Ishikawa (cell line): Measurements from ENCODE around the gene TSPAN18.

Experiments used
- CEBPB ChIP-seq: IDR thresholded peaks from 2 replicates; pipeline ENCODE4 v1.6.1; 2012
- CREB1 ChIP-seq: IDR thresholded peaks from 2 replicates; pipeline ENCODE4 v1.6.1; 2012; ENCODE audit warnings: low read depth
- EGR1 ChIP-seq: IDR thresholded peaks from 2 replicates; pipeline ENCODE4 v1.6.1; 2012
- EP300 ChIP-seq: IDR thresholded peaks from 2 replicates; pipeline ENCODE4 v1.6.1; 2012; ENCODE audit warnings: borderline replicate concordance
- FOXM1 ChIP-seq: IDR thresholded peaks from 2 replicates; pipeline ENCODE4 v1.6.1; 2012; ENCODE audit warnings: low read depth, borderline replicate concordance
- NFIC ChIP-seq: IDR thresholded peaks from 2 replicates; pipeline ENCODE4 v1.6.1; 2012
- RAD21 ChIP-seq: IDR thresholded peaks from 2 replicates; pipeline ENCODE4 v1.6.1; 2012; ENCODE audit warnings: low read depth
- TAF1 ChIP-seq: IDR thresholded peaks from 2 replicates; pipeline ENCODE4 v1.6.1; 2012; ENCODE audit warnings: low read depth, mild to moderate bottlenecking
- TCF12 ChIP-seq: IDR thresholded peaks from 2 replicates; pipeline ENCODE4 v1.6.1; 2012; ENCODE audit warnings: low read depth
- TEAD4 ChIP-seq: IDR thresholded peaks from 2 replicates; pipeline ENCODE4 v1.6.1; 2012
- USF1 ChIP-seq: IDR thresholded peaks from 2 replicates; pipeline ENCODE4 v1.6.1; 2012
- YY1 ChIP-seq: IDR thresholded peaks from 2 replicates; pipeline ENCODE4 v1.6.1; 2012; ENCODE audit warnings: low read depth
- TF ChIP-seq, protein P1 (sequence below): IDR thresholded peaks from 2 replicates; pipeline ENCODE4 v1.6.1; 2012
- TF ChIP-seq, protein P2 (sequence below): IDR thresholded peaks from 2 replicates; pipeline ENCODE4 v1.6.1; 2012; ENCODE audit warnings: low read depth, mild to moderate bottlenecking

DNA sequence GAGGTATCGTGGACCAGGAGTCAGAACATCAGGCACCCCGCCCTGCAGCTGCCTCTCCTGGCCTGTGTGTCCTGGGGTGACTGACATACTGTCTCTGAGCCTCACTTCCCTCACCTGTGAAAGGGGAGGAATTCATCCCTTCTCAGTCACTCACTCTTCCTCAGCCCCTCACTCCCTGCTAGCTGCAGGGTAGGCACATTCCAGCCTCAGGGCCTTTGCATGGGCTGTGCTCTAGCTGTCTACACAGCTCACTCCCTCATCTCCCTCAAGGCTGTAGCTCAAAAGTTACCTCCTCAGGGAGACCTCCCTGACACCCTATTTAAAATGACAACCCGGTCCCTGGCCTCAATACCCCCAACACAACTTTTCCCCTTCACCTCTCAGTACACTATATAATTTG, 221.4 kb downstream of the TSPAN18 start:
- TF ChIP-seq NFIC (no peak), CREB1 (no peak), TAF1 (no peak), RAD21 (no peak), CEBPB (no peak), EP300 (no peak), EGR1 (no peak), FOXM1 (no peak), TEAD4 (no peak), USF1 (no peak), TCF12 (no peak), YY1 (no peak)
- TF ChIP-seq, protein P1, sequence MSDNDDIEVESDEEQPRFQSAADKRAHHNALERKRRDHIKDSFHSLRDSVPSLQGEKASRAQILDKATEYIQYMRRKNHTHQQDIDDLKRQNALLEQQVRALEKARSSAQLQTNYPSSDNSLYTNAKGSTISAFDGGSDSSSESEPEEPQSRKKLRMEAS: no peak
- TF ChIP-seq, protein P2, sequence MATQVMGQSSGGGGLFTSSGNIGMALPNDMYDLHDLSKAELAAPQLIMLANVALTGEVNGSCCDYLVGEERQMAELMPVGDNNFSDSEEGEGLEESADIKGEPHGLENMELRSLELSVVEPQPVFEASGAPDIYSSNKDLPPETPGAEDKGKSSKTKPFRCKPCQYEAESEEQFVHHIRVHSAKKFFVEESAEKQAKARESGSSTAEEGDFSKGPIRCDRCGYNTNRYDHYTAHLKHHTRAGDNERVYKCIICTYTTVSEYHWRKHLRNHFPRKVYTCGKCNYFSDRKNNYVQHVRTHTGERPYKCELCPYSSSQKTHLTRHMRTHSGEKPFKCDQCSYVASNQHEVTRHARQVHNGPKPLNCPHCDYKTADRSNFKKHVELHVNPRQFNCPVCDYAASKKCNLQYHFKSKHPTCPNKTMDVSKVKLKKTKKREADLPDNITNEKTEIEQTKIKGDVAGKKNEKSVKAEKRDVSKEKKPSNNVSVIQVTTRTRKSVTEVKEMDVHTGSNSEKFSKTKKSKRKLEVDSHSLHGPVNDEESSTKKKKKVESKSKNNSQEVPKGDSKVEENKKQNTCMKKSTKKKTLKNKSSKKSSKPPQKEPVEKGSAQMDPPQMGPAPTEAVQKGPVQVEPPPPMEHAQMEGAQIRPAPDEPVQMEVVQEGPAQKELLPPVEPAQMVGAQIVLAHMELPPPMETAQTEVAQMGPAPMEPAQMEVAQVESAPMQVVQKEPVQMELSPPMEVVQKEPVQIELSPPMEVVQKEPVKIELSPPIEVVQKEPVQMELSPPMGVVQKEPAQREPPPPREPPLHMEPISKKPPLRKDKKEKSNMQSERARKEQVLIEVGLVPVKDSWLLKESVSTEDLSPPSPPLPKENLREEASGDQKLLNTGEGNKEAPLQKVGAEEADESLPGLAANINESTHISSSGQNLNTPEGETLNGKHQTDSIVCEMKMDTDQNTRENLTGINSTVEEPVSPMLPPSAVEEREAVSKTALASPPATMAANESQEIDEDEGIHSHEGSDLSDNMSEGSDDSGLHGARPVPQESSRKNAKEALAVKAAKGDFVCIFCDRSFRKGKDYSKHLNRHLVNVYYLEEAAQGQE: no peak
